ENCODE results near the gene WHRN. TPM values are rescaled to one million over a fixed set of nuclear protein-coding genes. Genes with fewer than 3 reads are reported as not detected.

WHRN gene
- total RNA-seq, 1 donor from 2014 or later: 1.1 TPM

- H3K9me3 Mint-ChIP-seq: no peaks in the 10 kb centered on the region
These were observed 45.8 kb downstream of the WHRN start for GRCh38 chr9:114459464-114459863.

GRCh38 chr9:114456929-114457328, 48.3 kb downstream of the WHRN start:
- H3K27me3 Mint-ChIP-seq (ENCODE audit: insufficient read depth, low read depth): no peaks in the 10 kb centered on the region
- Histone ChIP-seq H3K4me1 (peaks cover 16% of the 10 kb centered on the region), H3K27ac (no peak overlapping the region), H2AFZ (replicated peaks) (no peak overlapping the region), H3F3A (ENCODE audit: low read depth) (no peaks in the 10 kb centered on the region), H3K79me2 (ENCODE audit: low read depth) (no peaks in the 10 kb centered on the region), H3K27me3 (no peaks in the 10 kb centered on the region), H3K4me2 (no peak overlapping the region), H3K9me3 (ENCODE audit: low read depth) (no peaks in the 10 kb centered on the region), H4K20me1 (ENCODE audit: low read depth) (no peaks in the 10 kb centered on the region), H3K9ac (no peak overlapping the region), H3K36me3 (no peaks in the 10 kb centered on the region), H3K4me3 (no peak overlapping the region)
- H3K4me3 Mint-ChIP-seq: no peak overlapping the region
- no peak overlapping the region for H3K27ac Mint-ChIP-seq
- no peak for DNase-seq (ENCODE audit: low spot score)
- H3K36me3 Mint-ChIP-seq: peaks cover 2% of the 10 kb centered on the region
- H3K9me3 Mint-ChIP-seq: no peaks in the 10 kb centered on the region
- peaks cover 18% of the 10 kb centered on the region for H3K4me1 Mint-ChIP-seq
- TF ChIP-seq EZH2phosphoT487 (IDR thresholded peaks at IDR 0.05) (no peak), CTCF (IDR thresholded peaks at IDR 0.05) (no peak), EZH2 (IDR thresholded peaks at IDR 0.05) (no peak)

More at GRCh38 chr9:114459464-114459863, 45.8 kb downstream of the WHRN start:
- Mint-ChIP-seq H3K4me3 (no peak overlapping the region), H3K27me3 (ENCODE audit: insufficient read depth, low read depth) (no peaks in the 10 kb centered on the region), H3K27ac (no peak overlapping the region), H3K4me1 (peaks cover 18% of the 10 kb centered on the region), H3K36me3 (no peaks in the 10 kb centered on the region)
- H3K4me1 ChIP-seq: peaks cover 16% of the 10 kb centered on the region
- H3K9ac ChIP-seq: no peak overlapping the region
- H3K36me3 ChIP-seq: no peaks in the 10 kb centered on the region
- H3K27ac ChIP-seq: no peak overlapping the region
- no peak overlapping the region for H2AFZ ChIP-seq (replicated peaks)
- TF ChIP-seq EZH2 (IDR thresholded peaks at IDR 0.05) (no peak), EZH2phosphoT487 (IDR thresholded peaks at IDR 0.05) (no peak), CTCF (IDR thresholded peaks at IDR 0.05) (no peak)
- H4K20me1 ChIP-seq (ENCODE audit: low read depth): no peaks in the 10 kb centered on the region
- no peak overlapping the region for H3K4me2 ChIP-seq
- no peaks in the 10 kb centered on the region for H3F3A ChIP-seq (ENCODE audit: low read depth)
- no peak for DNase-seq (ENCODE audit: low spot score)
- no peaks in the 10 kb centered on the region for H3K9me3 ChIP-seq (ENCODE audit: low read depth)
- H3K4me3 ChIP-seq: no peak overlapping the region
- no peaks in the 10 kb centered on the region for H3K27me3 ChIP-seq
- no peaks in the 10 kb centered on the region for H3K79me2 ChIP-seq (ENCODE audit: low read depth)

- no peaks in the 10 kb centered on the region for H4K20me1 ChIP-seq (ENCODE audit: low read depth)
- H3K27me3 ChIP-seq: no peaks in the 10 kb centered on the region
- Mint-ChIP-seq H3K27me3 (ENCODE audit: insufficient read depth, low read depth) (no peaks in the 10 kb centered on the region), H3K4me1 (peaks cover 8% of the 10 kb centered on the region), H3K27ac (no peak overlapping the region), H3K4me3 (no peak overlapping the region), H3K36me3 (peaks cover 2% of the 10 kb centered on the region), H3K9me3 (no peaks in the 10 kb centered on the region)
- H3K4me1 ChIP-seq: no peaks in the 10 kb centered on the region
- H3K4me2 ChIP-seq: no peak overlapping the region
- no peak overlapping the region for H3K9ac ChIP-seq
- no peaks in the 10 kb centered on the region for H3K9me3 ChIP-seq (ENCODE audit: low read depth)
- no peaks in the 10 kb centered on the region for H3K36me3 ChIP-seq
- H3K27ac ChIP-seq: no peak overlapping the region
- DNase-seq (ENCODE audit: low spot score): no peak
- no peak for TF ChIP-seq EZH2 (IDR thresholded peaks at IDR 0.05)
- no peak for TF ChIP-seq CTCF (IDR thresholded peaks at IDR 0.05)
- TF ChIP-seq EZH2phosphoT487 (IDR thresholded peaks at IDR 0.05): no peak
- no peak overlapping the region for H2AFZ ChIP-seq (replicated peaks)
- H3K79me2 ChIP-seq (ENCODE audit: low read depth): no peaks in the 10 kb centered on the region
- H3K4me3 ChIP-seq: no peak overlapping the region
- no peaks in the 10 kb centered on the region for H3F3A ChIP-seq (ENCODE audit: low read depth)
These were observed 50.6 kb downstream of the WHRN start for GRCh38 chr9:114454652-114455051.
